ENCODE measurements around the gene NUDT8. TPM values are rescaled to one million over a fixed set of nuclear protein-coding genes. Genes with fewer than 3 reads are reported as not detected.
"Not testable (repeated sequence)": the region's sequence is repeated elsewhere in the genome, so short reads cannot be mapped to it uniquely, and the experiment has no call there.

NUDT8 gene
- total RNA-seq, 6 experiments from 2014 or later: 12.7 to 31.4 (median 18.3) TPM

GRCh38 chr11:67659651-67660165, 30.0 kb upstream of the NUDT8 start:
- H3K4me3 ChIP-seq; H3K4me1 ChIP-seq; H3K27ac ChIP-seq; H3K9me3 ChIP-seq; DNase-seq; H3K36me3 ChIP-seq; H3K27me3 ChIP-seq; intact Hi-C loops (cut with DNase I); ATAC-seq: not testable (repeated sequence)
- 50% methylated on average over 5 of the region's 5 CpGs for WGBS (ENCODE audit: insufficient coverage, low coverage, low lambda C conversion rate, missing lambda C conversion rate)
- peak in 1 of 4 donors; percentile 4 for TF ChIP-seq CTCF (IDR thresholded peaks at IDR 0.05)

- H3K27me3 ChIP-seq: no peaks in the 10 kb centered on the region
- DNase-seq: no peak
- H3K9me3 ChIP-seq: no peaks in the 10 kb centered on the region
- intact Hi-C loops (cut with DNase I): no loop called here
- TF ChIP-seq POLR2A (IDR thresholded peaks at IDR 0.05) (no peak), CTCF (IDR thresholded peaks at IDR 0.05) (no peak)
- H3K4me1 ChIP-seq: no peaks in the 10 kb centered on the region
- 41% methylated on average over 3 of the region's 3 CpGs for WGBS (ENCODE audit: insufficient coverage, low coverage, low lambda C conversion rate, missing lambda C conversion rate)
- H3K27ac ChIP-seq: no peak overlapping the region
- no peak for ATAC-seq
- no peaks in the 10 kb centered on the region for H3K36me3 ChIP-seq
- H3K4me3 ChIP-seq: no peak overlapping the region
Measured at GRCh38 chr11:67657300-67657699, 27.6 kb upstream of the NUDT8 start.

GRCh38 chr11:67656278-67656922, 26.7 kb upstream of the NUDT8 start:
- DNase-seq (no peak), ATAC-seq (no peak)
- no peak for TF ChIP-seq CTCF (IDR thresholded peaks at IDR 0.05)
- TF ChIP-seq POLR2A (IDR thresholded peaks at IDR 0.05): no peak
- H3K9me3 ChIP-seq: no peaks in the 10 kb centered on the region
- 92% methylated on average over 4 of the region's 4 CpGs for WGBS (ENCODE audit: insufficient coverage, low coverage, low lambda C conversion rate, missing lambda C conversion rate)
- H3K27me3 ChIP-seq: no peaks in the 10 kb centered on the region
- no peaks in the 10 kb centered on the region for H3K4me1 ChIP-seq
- H3K27ac ChIP-seq: no peak overlapping the region
- H3K4me3 ChIP-seq: no peak overlapping the region
- H3K36me3 ChIP-seq: no peaks in the 10 kb centered on the region
- intact Hi-C loops (cut with DNase I): no loop called here

- H3K4me3 ChIP-seq: no peak overlapping the region
- no peak overlapping the region for H3K27ac ChIP-seq
- no peaks in the 10 kb centered on the region for H3K9me3 ChIP-seq
- intact Hi-C loops (cut with DNase I): no loop called here
- no peaks in the 10 kb centered on the region for H3K36me3 ChIP-seq
- DNase-seq (no peak), ATAC-seq (no peak)
- 75% methylated on average over 9 of the region's 9 CpGs for WGBS (ENCODE audit: insufficient coverage, low coverage, low lambda C conversion rate, missing lambda C conversion rate)
- TF ChIP-seq CTCF (IDR thresholded peaks at IDR 0.05) (no peak), POLR2A (IDR thresholded peaks at IDR 0.05) (no peak)
- H3K27me3 ChIP-seq: no peaks in the 10 kb centered on the region
- no peaks in the 10 kb centered on the region for H3K4me1 ChIP-seq
Measured at GRCh38 chr11:67654225-67654624, 24.5 kb upstream of the NUDT8 start.
